NB4 (cell line): ENCODE measurements around the gene CHMP3.
"Not testable (repeated sequence)": the region's sequence is repeated elsewhere in the genome, so short reads cannot be mapped to it uniquely, and the experiment has no call there.

Source experiments
- DNase-seq: peaks from one replicate; pipeline ENCODE4 v3.0.0; 2010; ENCODE audit warnings: low read depth
- H3K4me3 ChIP-seq: one replicate; pipeline ENCODE4 v1.5.1; 2011; ENCODE audit warnings: mild to moderate bottlenecking, low read depth, low read length, moderate library complexity
- MYC ChIP-seq: IDR thresholded peaks from 2 replicates; pipeline ENCODE4 v1.6.1; 2011; ENCODE audit warnings: low read depth, low read length
- POLR2A ChIP-seq: IDR thresholded peaks from 2 replicates; pipeline ENCODE4 v1.6.1; 2011; ENCODE audit warnings: mild to moderate bottlenecking; ENCODE audit not compliant: insufficient read length; ENCODE audit errors: extremely low read depth
- TF ChIP-seq, protein P1 (sequence below): IDR thresholded peaks from one replicate; pipeline ENCODE4 v1.5.1; 2012; ENCODE audit warnings: low read depth, low read length
- TF ChIP-seq, protein P2 (sequence below): IDR thresholded peaks from 2 replicates; pipeline ENCODE4 v1.6.1; 2011; ENCODE audit warnings: low read depth, low read length

The CHMP3 gene

DNA sequence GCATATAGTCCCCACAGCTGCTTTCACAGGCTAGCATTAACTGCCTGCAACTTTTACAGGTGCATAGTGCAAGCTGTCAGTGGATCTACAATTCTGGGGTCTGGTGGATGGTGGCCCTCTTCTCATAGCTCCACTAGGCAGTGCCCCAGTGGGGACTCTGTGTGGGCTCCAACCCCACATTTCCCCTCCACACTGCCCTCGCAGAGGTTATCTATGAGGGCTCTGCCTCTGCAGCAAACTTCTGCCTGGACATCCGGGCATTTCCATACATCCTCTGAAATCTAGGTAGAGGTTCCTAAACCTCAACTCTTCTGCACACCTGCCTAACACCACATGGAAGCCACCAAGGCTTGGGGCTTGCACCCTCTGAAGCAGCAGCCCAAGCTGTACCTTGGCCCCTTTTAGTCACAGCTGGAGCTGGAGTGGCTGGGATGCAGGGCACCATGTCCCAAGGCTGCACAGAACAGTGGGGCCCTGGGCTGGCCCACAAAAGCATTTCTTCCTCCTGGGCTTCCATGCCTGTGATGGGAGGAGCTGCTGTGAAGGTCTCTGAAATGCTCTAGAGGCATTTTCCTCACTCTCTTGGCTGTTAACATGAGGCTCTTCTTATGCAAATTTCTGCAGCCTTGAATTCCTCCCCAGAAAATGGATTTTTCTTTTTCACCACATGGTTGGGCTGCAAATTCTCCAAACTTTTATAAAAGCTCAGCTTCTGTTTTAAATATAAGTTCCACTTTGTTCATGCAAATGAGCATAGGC, 62.7 kb downstream of the CHMP3 start:
- no peak overlapping the region for H3K4me3 ChIP-seq
- TF ChIP-seq, protein P1, sequence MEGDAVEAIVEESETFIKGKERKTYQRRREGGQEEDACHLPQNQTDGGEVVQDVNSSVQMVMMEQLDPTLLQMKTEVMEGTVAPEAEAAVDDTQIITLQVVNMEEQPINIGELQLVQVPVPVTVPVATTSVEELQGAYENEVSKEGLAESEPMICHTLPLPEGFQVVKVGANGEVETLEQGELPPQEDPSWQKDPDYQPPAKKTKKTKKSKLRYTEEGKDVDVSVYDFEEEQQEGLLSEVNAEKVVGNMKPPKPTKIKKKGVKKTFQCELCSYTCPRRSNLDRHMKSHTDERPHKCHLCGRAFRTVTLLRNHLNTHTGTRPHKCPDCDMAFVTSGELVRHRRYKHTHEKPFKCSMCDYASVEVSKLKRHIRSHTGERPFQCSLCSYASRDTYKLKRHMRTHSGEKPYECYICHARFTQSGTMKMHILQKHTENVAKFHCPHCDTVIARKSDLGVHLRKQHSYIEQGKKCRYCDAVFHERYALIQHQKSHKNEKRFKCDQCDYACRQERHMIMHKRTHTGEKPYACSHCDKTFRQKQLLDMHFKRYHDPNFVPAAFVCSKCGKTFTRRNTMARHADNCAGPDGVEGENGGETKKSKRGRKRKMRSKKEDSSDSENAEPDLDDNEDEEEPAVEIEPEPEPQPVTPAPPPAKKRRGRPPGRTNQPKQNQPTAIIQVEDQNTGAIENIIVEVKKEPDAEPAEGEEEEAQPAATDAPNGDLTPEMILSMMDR, result no peak
- TF ChIP-seq POLR2A, result no peak
- no peak for TF ChIP-seq MYC
- TF ChIP-seq, protein P2, sequence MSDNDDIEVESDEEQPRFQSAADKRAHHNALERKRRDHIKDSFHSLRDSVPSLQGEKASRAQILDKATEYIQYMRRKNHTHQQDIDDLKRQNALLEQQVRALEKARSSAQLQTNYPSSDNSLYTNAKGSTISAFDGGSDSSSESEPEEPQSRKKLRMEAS, result no peak
- DNase-seq, result no peak

DNA sequence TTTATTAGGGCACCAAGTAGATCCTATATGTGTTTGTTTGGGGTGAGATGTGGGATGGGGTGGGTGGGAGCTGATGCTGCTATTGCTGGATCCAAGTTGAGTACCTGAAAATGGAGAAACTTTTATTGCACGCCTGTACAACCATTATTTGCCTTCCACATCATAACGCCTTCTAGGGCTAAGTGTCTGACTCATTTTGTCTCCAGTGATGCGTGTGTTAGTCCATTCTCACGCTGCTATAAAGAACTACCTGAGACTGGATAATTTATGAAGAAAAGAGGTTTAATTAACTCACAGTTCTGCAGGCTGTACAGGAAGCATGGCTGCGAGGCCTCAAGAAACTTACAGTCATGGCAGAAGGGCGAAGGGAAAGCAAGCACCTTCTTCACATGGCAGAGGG, 63.9 kb downstream of the CHMP3 start:
- no peak for DNase-seq
- H3K4me3 ChIP-seq, result no peak overlapping the region
- TF ChIP-seq POLR2A, result no peak

DNA sequence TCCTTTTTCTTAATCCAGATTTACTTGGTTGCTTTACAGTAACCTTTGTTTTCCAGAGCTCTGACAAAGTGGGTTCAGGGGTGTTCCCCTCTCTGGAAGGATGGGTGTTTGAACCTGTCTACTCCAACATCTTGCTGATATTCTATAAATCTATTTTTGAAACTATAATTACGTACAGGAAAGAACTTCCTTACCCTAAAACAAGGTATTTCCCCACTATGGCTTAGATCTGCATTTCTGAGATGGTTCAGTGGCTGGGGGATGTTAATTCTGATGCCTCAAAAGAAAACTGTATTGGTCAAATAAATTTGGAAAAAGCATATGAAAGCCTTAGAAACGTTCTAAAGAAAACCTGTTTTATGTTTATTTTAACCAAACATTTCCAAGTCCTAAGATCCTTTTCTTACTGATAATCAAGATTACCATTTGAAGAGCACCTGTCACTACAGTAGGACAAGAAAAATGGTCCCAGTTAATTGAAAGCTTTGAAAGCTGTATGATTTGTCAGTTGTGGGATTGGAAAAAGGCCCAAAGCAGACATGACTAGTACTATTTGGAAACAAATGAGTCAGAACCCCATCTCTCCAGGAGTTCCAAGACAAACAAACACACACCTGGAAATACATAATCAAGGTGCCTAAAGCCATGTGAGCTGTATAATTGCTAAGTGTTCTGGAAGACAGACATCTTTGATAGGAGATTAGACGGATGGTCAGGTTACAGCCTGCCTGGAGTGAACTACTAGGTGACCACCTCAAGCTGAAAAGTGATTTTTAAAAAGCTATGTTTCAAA, 64.6 kb downstream of the CHMP3 start:
- DNase-seq, result no peak
- TF ChIP-seq, protein P2, result no peak
- TF ChIP-seq MYC, result no peak
- TF ChIP-seq, protein P1, result no peak
- TF ChIP-seq POLR2A, result no peak

DNA sequence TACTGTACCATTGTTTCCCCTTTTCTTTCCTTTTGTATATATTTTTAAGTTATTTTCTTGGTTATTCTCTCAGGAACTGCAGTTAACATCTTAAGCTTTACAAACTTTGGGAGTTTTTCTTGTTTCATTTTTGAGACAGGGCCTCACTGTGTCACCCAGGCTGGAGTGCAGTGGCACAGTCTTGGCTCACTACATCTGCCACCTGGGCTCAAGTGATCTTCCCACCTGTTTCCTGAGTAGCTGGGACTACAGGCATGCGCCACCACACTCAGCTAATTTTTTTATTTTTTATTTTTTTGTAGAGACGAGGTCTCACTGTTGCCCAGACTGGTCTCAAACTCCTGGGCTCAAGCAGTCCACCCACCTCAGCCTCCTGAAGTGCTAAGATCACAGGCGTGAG, 66.9 kb downstream of the CHMP3 start:
- H3K4me3 ChIP-seq, DNase-seq: not testable (repeated sequence)

More for the DNA sequence above, 64.6 kb downstream of the CHMP3 start:
- no peak overlapping the region for H3K4me3 ChIP-seq

DNA sequence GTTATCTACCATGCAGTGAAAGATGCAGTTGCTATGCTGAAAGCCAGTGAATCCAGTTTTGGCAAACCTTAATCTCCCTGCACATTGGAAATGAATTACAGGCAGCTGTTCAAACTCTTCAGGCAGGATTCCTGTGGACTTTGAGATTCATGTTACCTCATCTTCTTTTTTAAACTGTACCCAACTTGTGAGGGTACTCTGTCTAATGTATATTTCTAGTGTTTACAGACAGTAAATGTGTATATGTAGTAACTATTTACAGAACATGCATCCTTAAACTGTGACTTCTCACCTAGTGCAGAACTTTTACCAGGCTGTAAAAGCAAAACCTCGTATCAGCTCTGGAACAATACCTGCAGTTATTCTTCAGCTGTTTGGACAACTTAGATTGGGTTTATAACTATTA, 71.2 kb downstream of the CHMP3 start:
- no peak for DNase-seq
- no peak overlapping the region for H3K4me3 ChIP-seq
- TF ChIP-seq MYC (no peak), POLR2A (no peak)
- TF ChIP-seq, protein P1, result no peak
- TF ChIP-seq, protein P2, result no peak

DNA sequence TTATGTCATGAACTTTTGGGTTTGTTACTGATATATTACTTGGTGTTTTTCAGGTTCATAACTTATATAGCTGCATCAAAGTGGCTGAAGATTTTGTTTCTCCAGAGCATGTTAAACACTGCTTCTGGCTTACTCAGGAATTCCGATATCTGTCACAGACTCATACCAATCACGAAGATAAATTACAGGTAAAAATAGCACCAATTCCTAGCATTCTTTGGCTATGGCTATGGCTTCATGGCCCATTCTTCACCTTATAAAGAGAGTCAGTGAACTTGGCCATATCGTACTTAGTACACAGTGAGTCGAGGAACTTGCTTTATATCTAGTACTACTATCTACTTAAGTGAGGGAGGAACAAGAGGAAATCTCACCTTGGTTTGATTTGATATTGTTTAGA, 72.2 kb downstream of the CHMP3 start:
- no peak overlapping the region for H3K4me3 ChIP-seq
- no peak for TF ChIP-seq MYC
- TF ChIP-seq, protein P1, result no peak
- TF ChIP-seq, protein P2, result no peak
- no peak for DNase-seq

DNA sequence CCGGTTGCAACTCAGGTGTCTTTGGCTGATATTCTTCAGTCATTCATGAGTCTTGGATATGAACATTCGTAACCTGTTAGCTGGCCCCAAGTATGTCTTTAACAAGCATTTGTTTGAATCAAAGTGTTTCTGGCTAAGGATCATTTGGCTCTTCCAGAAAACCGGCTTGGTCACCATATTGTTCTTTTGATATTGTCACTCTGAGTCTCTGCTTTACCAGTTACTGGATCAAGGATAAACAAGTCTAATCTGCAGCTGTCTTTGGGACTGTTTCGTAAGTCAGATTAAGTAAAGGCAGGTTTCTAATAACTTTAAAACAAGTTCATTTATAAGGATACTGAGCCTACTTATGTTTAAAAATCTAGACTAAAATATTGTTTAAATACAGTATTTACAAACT, 73.0 kb downstream of the CHMP3 start:
- no peak for DNase-seq
- H3K4me3 ChIP-seq, result no peak overlapping the region
- no peak for TF ChIP-seq POLR2A
- TF ChIP-seq, protein P1, result no peak
- TF ChIP-seq MYC, result no peak
- TF ChIP-seq, protein P2, result no peak
